ENCODE data around the gene NFIC.
"Not testable (repeated sequence)": the region's sequence is repeated elsewhere in the genome, so short reads cannot be mapped to it uniquely, and the experiment has no call there.

The NFIC gene

GRCh38 chr19:3375221-3376090 is 9.1 kb downstream of the NFIC start:
- no peak for DNase-seq

GRCh38 chr19:3376091-3376455 is 9.7 kb downstream of the NFIC start:
- not testable (repeated sequence) for DNase-seq

- no peak for DNase-seq
Observed at GRCh38 chr19:3378352-3379150, 12.2 kb downstream of the NFIC start.

GRCh38 chr19:3380829-3381228 is 14.4 kb downstream of the NFIC start:
- no peak for DNase-seq

- DNase-seq, result no peak
Observed at GRCh38 chr19:3381701-3382372, 15.5 kb downstream of the NFIC start.

GRCh38 chr19:3382460-3383100 is 16.2 kb downstream of the NFIC start:
- no peak for DNase-seq

- no peak for DNase-seq
Observed at GRCh38 chr19:3383121-3383722, 16.8 kb downstream of the NFIC start.

GRCh38 chr19:3386447-3387234 is 20.3 kb downstream of the NFIC start:
- DNase-seq, result no peak

GRCh38 chr19:3387645-3388589 is 21.5 kb downstream of the NFIC start:
- peak; percentile 91 for DNase-seq

GRCh38 chr19:3389446-3389778 is 23.0 kb downstream of the NFIC start:
- DNase-seq, result no peak

- DNase-seq, result peak; percentile 73
Observed at GRCh38 chr19:3389876-3390371, 23.5 kb downstream of the NFIC start.

GRCh38 chr19:3391911-3392310 is 25.5 kb downstream of the NFIC start:
- DNase-seq, result not testable (repeated sequence)

GRCh38 chr19:3392480-3392879 is 26.1 kb downstream of the NFIC start:
- DNase-seq, result no peak

GRCh38 chr19:3396881-3397265 is 30.5 kb downstream of the NFIC start:
- no peak for DNase-seq

- no peak for DNase-seq
Observed at GRCh38 chr19:3397266-3398022, 31.1 kb downstream of the NFIC start.

GRCh38 chr19:3398114-3398899 is 31.9 kb downstream of the NFIC start:
- no peak for DNase-seq

- DNase-seq, result no peak
Observed at GRCh38 chr19:3398900-3399278, 32.5 kb downstream of the NFIC start.

- not testable (repeated sequence) for DNase-seq
Observed at GRCh38 chr19:3399311-3399710, 32.9 kb downstream of the NFIC start.

Measured in NCI-H345 (cell line).